Retina (tissue), 1 donor: ENCODE data around the gene ARHGEF2.
A peak's percentile ranks its signal among the peaks of the same experiment; 100 is the strongest.
"Not testable (repeated sequence)": the region's sequence is repeated elsewhere in the genome, so short reads cannot be mapped to it uniquely, and the experiment has no call there.

ENCODE experiments used
- DNase-seq: peaks from one replicate; pipeline ENCODE4 v3.0.0-alpha.2; 2016

The ARHGEF2 gene

GRCh38 chr1:155940993-155941844 is 37.1 kb downstream of the ARHGEF2 start, which contains the start of gene RXFP4:
Gene RXFP4, plus strand, starts transcription at chr1:155941638. Its CDS starts 72 bp downstream, at chr1:155941710.
- no peak for DNase-seq

- DNase-seq, result no peak
Measured at GRCh38 chr1:155940482-155940992, 37.8 kb downstream of the ARHGEF2 start.

- DNase-seq, result peak; percentile 52
Measured at GRCh38 chr1:155938220-155938627, 40.1 kb downstream of the ARHGEF2 start.

- DNase-seq, result no peak
Measured at GRCh38 chr1:155934936-155935590, 43.3 kb downstream of the ARHGEF2 start.

- DNase-seq, result peak; percentile 97
Measured at GRCh38 chr1:155934097-155934935, 44.0 kb downstream of the ARHGEF2 start, which contains the start of gene KHDC4. Gene KHDC4, minus strand, starts transcription at chr1:155934413. Its CDS starts 40 bp downstream, at chr1:155934373.

- DNase-seq, result no peak
Measured at GRCh38 chr1:155933591-155934096, 44.7 kb downstream of the ARHGEF2 start.

- DNase-seq, result no peak
Measured at GRCh38 chr1:155932487-155932886, 45.9 kb downstream of the ARHGEF2 start.

- DNase-seq, result no peak
Measured at GRCh38 chr1:155932081-155932480, 46.3 kb downstream of the ARHGEF2 start.

GRCh38 chr1:155931332-155932038 is 46.9 kb downstream of the ARHGEF2 start:
- no peak for DNase-seq

GRCh38 chr1:155930725-155931124 is 47.6 kb downstream of the ARHGEF2 start:
- not testable (repeated sequence) for DNase-seq

- no peak for DNase-seq
Measured at GRCh38 chr1:155929057-155929456, 49.3 kb downstream of the ARHGEF2 start.

- no peak for DNase-seq
Measured at GRCh38 chr1:155925506-155925905, 52.8 kb downstream of the ARHGEF2 start.

- DNase-seq, result no peak
Measured at GRCh38 chr1:155920717-155921116, 57.6 kb downstream of the ARHGEF2 start.

GRCh38 chr1:155919801-155920200 is 58.5 kb downstream of the ARHGEF2 start:
- DNase-seq, result no peak

GRCh38 chr1:155918660-155919059 is 59.7 kb downstream of the ARHGEF2 start:
- DNase-seq, result no peak

GRCh38 chr1:155913969-155914757 is 64.2 kb downstream of the ARHGEF2 start:
- DNase-seq, result no peak

GRCh38 chr1:155912056-155912536 is 66.3 kb downstream of the ARHGEF2 start:
- DNase-seq, result no peak

GRCh38 chr1:155911156-155912055 is 66.9 kb downstream of the ARHGEF2 start, which contains the start of gene RIT1:
Gene RIT1, minus strand, starts transcription at chr1:155911349. Its CDS starts 588 bp downstream, at chr1:155910761.
- peak; percentile 88 for DNase-seq

GRCh38 chr1:155910621-155911121 is 67.7 kb downstream of the ARHGEF2 start:
- DNase-seq, result peak; percentile 69
